ENCODE data around the gene ZNF880.
"Not testable (repeated sequence)": the region's sequence is repeated elsewhere in the genome, so short reads cannot be mapped to it uniquely, and the experiment has no call there.

The ZNF880 gene

DNA sequence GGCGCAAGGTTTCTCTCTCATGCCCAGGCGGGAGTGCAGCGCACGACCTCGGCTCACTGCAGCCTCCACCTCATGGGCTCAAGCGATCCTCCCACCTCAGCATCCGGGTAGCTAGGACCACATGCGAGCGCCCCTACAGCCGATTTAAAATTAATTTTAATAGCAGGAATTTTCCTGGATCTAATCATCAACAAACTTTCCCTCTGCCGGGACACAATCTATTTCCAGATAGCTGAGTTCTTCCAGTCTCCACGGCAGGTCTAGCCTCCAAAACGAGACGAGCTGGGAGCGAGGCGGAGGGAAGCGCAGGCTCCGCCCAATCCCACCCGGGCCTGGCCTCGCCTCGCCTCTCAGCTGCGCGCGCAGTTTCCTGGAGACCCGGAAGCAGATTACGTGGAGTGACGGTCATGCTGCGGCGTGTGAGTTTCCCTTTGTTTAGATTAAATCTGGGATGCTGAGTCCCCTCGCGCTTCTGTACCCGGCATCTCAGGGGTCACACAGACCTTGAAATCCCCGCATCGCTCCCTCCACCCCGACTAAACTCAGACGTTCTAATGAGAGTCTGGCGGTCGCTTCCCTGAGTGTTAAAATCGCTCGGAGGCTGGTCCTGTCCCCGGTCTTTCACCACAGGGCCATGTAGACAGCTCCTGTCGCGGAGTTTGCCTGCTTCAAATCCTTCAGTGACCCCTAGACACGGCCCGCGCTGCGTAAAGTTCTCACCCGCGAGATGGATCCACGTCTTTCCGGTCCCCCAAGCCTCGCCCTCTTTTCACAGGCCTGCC lies at the start of gene ZNF880:
Gene ZNF880 (plus strand): TSS at position 365 of the 782 bp plus-strand sequence. CDS start 43 bp downstream, at position 408.
- peak; percentile 91 for DNase-seq

DNA sequence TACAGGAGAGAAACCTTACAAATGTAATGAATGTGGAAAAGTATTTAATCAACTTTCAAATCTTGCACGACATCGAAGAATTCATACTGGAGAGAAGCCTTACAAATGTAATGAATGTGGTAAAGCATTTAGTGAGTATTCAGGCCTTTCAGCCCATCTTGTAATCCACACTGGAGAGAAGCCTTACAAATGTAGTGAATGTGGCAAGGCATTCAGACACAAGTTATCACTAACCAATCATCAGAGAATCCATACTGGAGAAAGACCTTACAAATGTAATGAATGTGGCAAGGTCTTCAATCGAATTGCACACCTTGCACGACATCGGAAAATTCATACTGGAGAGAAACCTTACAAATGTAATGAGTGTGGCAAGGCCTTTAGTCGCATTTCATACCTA lies 47.3 kb upstream of the ZNF880 start:
- no peak for DNase-seq

DNA sequence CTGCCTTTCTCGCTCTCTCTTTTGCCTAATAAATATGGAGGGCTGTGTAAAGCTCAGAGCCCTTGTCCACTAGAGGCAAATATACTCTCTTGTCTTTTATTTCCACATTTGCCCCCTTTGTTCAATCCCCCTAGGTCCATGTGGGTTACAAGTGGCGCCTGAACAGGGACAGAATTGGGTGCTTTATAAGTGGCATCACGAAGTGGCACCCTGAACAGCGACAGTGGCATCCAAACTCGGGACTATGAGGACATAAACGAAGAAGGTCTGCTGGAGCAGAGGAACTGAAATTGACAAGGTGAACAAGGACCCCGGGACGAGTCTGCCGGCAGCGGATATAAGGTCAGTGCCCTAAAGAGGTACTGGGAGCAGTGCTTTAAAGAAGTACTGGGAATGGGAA lies 38.0 kb upstream of the ZNF880 start:
- no peak for DNase-seq

DNA sequence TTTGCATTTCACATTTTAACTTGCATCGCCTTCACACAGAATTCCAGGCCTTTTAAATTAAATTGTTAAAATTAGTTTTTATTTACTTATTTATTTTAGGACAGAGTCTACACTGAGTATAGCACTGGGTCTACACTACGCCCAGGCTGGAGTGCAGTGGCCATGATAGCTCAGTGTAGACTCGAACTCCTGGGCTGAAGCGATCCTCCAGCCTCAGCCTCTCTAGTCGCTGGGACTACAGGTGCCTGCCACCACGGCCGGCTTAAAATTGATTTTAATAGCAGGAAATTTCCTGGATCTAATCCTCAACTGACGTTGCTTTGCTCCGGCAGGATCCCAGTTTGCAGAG lies 34.0 kb upstream of the ZNF880 start:
- DNase-seq, result no peak

DNA sequence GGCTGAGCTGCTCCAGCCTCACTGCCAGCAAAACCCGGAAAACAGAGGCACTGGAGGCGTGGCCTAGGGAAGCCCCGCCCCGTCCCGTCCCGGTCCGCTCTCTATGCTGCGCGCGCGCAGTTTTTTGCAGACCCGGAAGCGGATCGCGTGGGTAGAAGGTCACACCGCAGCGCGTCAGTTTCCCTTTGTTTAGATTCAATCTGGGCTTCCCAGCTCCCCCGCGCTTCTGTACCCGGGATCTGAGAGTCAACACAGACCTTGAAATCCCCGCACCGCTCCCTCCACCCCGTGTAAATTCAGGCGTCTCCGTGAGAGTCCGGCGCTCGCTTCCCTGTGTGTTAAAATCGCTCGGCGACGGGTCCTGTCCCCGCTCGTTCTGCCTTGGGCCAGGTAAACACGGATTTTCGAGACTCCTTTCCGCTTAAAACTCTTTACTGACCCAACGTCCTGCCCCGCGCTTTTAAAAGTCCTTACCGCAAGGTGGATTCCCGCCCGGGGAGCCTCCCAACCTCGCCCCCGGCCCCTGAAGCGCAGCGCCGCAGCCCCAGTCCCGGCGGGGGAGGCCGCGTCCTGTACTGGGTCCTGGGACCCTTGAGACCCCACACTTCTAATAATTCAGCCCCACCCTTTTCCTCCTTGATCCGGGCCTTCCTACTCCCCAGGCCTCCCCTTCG lies 33.5 kb upstream of the ZNF880 start, which contains the start of gene ZNF610:
Gene ZNF610 (plus strand): TSS at position 127 of the 674 bp plus-strand sequence. CDS start 12,930 bp downstream, outside the sequence.
- DNase-seq, result peak; percentile 85 to 87

DNA sequence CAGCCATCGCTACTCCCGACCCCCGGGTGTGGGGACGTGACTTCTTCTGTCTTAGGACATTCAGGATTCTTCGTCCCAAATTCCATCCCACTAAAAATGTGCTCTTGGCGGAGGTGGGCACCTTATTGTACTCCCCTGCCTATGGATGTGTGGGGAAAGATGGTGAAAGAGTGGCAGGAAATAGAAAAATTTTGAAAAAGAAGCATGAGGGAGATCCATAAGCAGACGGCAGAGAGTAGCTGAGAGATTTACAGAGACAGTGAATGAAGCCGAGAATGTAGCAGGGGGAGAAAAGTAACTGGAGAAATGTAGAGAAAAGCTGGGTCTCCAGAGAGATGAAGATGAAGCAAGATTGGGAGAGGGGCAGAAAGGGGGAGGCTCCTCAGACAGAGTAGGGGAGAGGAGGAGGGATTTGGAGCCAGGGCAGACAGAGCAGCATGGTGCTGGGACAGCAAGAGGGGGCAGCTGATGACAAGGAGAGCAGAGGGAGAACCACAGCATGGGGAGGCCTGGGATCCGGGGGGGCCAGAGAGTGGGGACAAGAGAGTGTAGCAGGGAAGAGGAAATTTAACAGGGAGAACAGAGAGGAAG lies 32.8 kb upstream of the ZNF880 start:
- no peak for DNase-seq

DNA sequence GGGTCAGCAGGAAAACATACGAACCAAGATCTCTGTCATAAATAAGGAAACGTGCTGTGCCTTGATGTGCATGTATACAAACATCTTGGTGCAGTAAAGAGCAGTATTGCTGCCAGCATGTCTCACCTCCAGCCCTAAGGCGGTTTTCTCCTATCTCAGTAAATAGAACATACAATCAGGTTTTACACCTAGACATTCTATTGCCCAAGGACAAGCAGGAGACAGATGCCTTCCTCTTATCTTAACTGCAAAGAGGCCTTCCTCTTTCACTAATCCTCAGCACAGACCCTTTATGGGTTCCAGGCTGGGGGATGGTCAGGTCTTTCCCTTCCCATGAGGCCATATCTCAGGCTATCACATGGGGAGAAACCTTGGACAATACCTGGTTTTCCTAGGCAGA lies 30.7 kb upstream of the ZNF880 start:
- not testable (repeated sequence) for DNase-seq

DNA sequence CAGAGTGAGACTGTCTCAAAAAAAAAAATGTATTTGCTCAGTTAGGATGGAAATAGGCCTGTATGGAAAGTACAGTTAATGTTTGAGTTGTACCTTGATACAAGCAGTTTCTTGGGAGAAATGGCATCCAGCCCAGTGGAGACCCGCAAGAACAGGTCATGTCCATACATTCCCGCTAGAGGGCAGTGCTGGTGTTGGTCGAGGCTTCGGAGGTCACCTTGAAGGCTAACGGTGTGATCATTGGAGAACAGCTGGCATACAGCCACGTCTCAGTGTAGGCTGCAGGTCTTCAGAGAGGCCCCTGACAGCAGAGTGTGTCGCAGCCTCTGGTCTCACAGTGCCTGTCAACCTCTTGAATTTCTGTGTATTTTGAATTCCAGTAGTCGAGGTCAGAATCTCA lies 26.2 kb upstream of the ZNF880 start:
- DNase-seq, result peak; percentile 63 to 64

DNA sequence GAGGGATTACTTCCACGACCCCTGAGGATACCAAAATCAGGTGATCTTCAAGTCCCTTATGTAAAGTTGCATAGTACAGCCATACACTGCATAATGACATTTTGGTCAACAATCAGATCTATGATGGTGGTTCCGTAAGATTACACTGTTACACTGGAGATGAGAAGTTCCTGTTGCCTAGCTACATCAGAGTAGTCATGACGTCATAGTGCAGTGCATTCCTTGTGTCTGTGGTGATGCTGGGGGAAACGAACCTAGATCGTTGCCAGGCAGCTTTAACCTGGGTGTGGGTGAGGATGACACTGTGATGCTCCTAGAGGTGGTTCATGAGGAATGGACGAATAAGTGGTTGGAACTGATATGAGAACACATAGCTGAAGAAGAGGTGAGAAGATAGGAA lies 24.6 kb upstream of the ZNF880 start:
- DNase-seq, result no peak

DNA sequence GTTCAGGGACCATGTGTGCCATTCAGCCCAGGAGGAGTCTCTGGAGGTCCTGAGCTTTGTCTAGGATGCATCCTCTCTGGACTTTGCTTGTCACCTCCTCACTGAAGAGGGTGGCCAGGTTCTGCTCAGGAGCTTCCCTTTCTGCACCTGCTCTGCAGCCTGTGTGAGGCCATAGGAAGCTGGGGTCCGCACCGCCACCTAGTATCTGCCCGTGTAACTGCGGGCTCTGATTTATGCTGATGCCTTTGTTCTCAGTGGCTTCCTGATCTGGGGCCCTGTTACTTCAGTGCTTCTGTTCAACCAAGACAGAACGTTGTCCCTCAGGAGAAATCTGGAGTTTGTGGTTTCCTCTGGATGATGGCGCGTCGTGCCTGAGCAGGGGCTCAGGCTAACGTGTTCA lies 18.2 kb upstream of the ZNF880 start:
- no peak for DNase-seq

DNA sequence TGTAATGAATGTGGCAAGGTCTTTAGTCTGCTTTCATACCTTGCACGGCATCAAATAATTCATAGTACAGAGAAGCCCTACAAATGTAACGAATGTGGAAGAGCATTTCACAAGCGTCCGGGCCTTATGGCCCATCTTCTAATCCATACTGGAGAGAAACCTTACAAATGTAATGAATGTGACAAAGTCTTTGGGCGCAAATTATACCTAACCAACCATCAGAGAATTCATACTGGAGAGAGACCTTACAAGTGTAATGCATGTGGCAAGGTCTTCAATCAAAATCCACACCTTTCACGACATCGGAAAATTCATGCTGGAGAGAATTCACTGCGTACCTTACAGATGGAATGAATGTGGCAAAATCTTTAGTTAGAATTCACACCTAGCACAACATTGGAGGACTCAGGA lies 3.3 kb upstream of the ZNF880 start:
- no peak for DNase-seq

DNA sequence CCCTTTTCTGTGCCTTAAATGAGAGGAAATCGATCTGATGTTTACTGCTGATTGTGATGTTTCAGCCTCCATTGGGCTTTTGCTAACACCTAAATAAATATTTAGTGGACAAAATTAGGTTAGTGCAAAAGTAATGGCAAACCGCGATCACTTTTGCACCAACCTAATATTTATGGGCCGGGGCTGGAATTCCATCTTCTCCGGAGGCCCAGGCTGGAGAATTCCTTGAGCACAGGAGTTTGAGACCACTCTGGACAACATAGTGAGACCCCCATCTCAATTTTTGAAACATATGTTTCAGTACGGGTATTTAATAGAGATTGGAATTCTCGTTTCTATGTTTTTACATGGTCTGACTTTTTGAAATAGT lies 603 bp downstream of the ZNF880 start:
- DNase-seq, result no peak

DNA sequence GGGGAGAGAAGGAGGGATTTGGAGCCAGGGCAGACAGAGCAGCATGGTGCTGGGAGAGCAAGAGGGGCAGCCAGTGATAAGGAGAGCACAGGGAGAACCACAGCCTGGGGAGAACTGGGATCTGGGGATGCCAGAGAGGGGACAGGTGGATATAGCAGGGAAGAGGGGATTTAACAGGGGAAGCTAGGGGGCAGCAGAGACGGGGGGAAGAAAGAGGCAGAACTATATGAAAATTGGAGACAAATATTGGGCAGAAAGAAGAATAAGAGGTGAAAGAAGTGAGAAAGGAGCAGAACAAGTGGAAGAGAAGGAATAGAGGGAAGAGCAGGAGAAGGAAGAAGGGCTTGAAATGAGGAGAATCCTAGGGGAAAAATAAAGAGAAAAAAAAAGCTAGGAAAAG lies 21.4 kb downstream of the ZNF880 start:
- DNase-seq, result no peak

DNA sequence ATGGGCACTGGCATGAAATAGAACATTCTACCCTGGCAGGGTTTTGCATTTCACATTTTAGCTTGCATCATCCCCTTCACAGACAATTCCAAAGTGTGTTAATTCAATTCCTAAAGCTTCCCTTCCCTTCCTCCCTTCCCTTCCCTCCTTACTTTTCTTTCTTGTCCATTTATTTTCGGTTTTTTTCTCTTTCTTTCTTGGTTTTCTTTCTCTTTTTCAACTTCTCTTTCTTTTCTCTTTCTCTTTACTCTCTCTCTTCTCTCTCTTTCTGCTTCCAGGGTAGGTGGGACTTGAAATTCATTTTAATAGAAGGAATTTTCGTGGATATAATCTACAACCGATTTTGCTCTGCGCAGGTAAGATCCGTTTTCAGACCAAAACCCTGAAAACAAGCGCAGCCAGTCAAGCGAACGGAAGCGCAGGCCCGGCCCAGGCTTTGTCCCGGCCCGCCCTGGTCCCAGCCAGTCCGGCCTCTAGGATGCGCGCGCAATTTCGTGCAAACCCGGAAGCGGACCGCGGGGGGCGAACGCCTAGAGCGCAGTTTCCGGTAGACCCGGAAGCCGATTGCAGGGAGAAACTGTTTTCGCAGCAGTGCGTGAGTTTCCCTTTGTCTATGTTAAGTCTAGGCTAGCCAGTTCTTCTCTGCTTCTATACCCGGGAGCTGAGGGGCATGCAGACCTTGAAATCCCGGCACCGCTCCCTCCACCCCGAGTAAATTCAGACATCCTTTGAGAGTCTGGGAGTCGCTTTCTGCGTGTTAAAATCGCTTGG lies 27.8 kb downstream of the ZNF880 start, which contains the start of gene ZNF528:
Gene ZNF528 (plus strand): TSS at position 540 of the 771 bp plus-strand sequence. CDS start 4,165 bp downstream, outside the sequence.
- peak; percentile 92 to 93 for DNase-seq

DNA sequence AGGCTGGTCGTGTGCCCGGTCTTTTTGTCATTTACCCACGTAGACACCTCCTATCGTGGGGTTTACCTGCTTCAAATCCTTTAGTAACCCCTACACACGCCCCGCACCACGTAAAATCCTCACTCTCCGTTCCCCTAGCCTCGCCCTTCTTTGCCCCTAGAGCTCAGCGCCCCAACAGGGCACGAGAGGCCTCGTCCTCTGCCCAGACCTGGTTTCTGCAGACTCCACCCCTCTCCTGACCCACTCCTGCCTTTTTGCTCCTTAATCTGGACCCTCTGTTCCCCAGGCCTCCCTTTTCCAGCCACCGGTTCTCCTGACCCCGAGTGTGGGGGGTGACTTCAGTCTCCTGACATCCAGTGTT lies 28.3 kb downstream of the ZNF880 start:
- peak in 1 of 2 donors; percentile 11 for DNase-seq

DNA sequence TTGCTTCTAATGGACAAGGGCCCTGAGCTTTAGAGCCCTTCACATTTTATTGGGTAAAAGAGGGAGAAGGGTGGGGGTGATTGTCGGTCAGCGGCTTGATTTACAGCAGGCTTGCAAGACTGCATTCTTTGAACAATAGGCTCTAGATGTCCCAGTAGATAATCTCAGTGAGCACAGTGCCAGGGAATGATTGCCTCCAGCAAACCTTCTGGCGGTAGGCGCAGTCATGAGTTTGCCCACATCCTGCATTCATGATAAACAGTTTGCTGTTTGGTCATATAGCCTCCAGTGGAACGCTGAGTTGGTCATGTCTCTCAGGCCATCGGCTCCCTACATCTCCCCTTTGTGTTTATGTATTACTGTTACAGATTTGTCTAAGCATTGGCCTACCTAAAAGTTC lies 40.6 kb downstream of the ZNF880 start:
- no peak for DNase-seq

DNA sequence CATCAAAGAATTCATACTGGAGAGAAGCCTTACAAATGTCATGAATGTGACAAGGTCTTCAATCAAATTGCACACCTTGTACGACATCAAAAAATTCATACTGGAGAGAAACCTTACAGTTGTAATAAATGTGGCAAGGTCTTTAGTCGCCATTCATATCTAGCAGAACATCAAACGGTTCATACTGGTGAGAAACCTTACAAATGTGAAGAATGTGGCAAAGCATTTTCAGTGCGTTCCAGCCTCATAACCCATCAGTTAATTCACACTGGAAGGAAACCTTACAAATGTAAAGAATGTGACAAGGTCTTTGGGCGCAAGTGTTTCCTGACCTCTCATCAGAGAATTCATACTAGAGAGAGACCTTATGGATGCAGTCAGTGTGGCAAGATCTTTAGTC lies 46.0 kb downstream of the ZNF880 start:
- no peak for DNase-seq

DNA sequence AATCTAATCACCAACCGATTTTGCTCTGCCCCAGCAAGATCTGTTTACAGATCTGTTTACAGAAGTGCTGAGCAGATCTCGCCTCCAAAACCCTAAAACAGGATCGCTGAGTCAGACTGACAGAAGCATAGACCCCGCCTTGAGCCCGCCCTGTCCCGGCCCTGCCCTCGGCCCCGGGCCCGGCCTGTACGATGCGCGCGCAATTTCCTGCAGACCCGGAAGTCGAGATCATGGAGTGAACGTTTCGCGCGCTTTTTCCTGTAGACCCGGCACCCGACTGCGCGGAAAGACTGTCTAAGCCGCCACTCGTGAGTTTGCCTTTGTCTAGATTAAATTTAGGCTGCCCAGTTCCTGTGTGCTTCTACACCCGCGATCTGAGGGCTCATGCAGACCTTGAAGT lies 59.2 kb downstream of the ZNF880 start, which contains the start of gene ZNF534:
Gene ZNF534 (plus strand): TSS at position 212 of the 400 bp plus-strand sequence. CDS start 2,327 bp downstream, outside the sequence.
- DNase-seq, result no peak

Measured in CD4-positive, alpha-beta T cell treated with Interleukin-4 for 1 hour (primary cell).